Osteoblast (primary cell): Measurements from ENCODE around the gene LIN28B. TPM values are rescaled to one million over a fixed set of nuclear protein-coding genes. Genes with fewer than 3 reads are reported as not detected.

Experiments
- DNase-seq: peaks from one replicate; pipeline ENCODE4 v3.0.0; 2011; ENCODE audit warnings: low spot score, mixed read lengths; ENCODE audit not compliant: insufficient read length; ENCODE audit errors: missing footprints
- H2AFZ ChIP-seq: 2 replicates; pipeline ENCODE4 v1.6.0; 2011; ENCODE audit warnings: mild to moderate bottlenecking, low read length
- H3K27ac ChIP-seq: 2 replicates; pipeline ENCODE4 v1.5.1; 2011; ENCODE audit warnings: mild to moderate bottlenecking, low read depth, low read length, moderate library complexity
- H3K27me3 ChIP-seq: 2 replicates; pipeline ENCODE4 v1.6.0; 2012; ENCODE audit warnings: mild to moderate bottlenecking, control low read depth, inconsistent platforms, low read length, moderate library complexity; ENCODE audit not compliant: insufficient read depth
- H3K36me3 ChIP-seq: 2 replicates; pipeline ENCODE4 v1.5.1; 2011; ENCODE audit warnings: mild to moderate bottlenecking, low read length, control low read depth, moderate library complexity; ENCODE audit not compliant: insufficient read depth
- H3K4me1 ChIP-seq: 2 replicates; pipeline ENCODE4 v1.5.1; 2011; ENCODE audit warnings: mild to moderate bottlenecking, low read length, control low read depth, moderate library complexity; ENCODE audit not compliant: insufficient read depth
- H3K4me2 ChIP-seq: 2 replicates; pipeline ENCODE4 v1.6.0; 2011; ENCODE audit warnings: mild to moderate bottlenecking, low read length; ENCODE audit not compliant: insufficient read depth
- H3K4me3 ChIP-seq: fragments of 200-600 bp; sonication (generic); 3 replicates; pipeline ENCODE4 v1.5.1; 2012; ENCODE audit warnings: mild to moderate bottlenecking, low read length, inconsistent platforms; ENCODE audit not compliant: insufficient read depth
- H3K79me2 ChIP-seq: 2 replicates; pipeline ENCODE4 v1.6.0; 2012; ENCODE audit warnings: mild to moderate bottlenecking, low read length, control low read depth, inconsistent platforms; ENCODE audit not compliant: insufficient read depth
- H3K9me3 ChIP-seq: 2 replicates; pipeline ENCODE4 v1.5.1; 2011; ENCODE audit warnings: low read depth, low read length, control low read depth
- H4K20me1 ChIP-seq: 2 replicates; pipeline ENCODE4 v1.6.0; 2012; ENCODE audit warnings: mild to moderate bottlenecking, low read length, control low read depth; ENCODE audit not compliant: insufficient read depth
- total RNA-seq: library from RNA; depleted of rRNA; stranded (reverse); fragments of >200 nt; gene quantifications from 2 replicates; pipeline ENCODE4 v1.2.3, GENCODE V29; 2012
- TF ChIP-seq, protein P1 (sequence below): IDR thresholded peaks from 2 replicates; pipeline ENCODE4 v1.5.1; 2011; ENCODE audit warnings: mild to moderate bottlenecking, low read depth, low read length, moderate library complexity; ENCODE audit errors: extremely low read depth

LIN28B gene
- total RNA-seq, 1 donor = not detected

DNA sequence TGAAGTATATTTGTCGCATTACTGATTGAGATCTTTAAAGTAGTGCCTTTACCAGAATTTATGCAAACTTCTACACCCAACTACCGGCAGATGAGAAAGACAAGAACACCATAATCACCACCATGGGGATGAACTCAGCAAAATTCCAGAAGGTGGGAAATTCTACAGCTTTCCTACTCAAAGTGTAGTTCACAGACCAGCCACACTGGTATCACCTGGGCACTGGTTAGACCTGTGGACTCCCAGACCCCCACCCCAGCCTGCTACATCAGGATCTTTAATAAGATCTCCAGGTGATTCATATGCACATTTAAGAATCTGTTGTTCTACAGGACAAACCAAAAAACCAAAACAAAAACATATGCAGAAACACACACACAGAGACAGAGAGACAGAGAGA is 155.0 kb downstream of the LIN28B start:
- DNase-seq = no peak
- H3K4me1 ChIP-seq = no peaks in the 10 kb centered on the region
- H3K27ac ChIP-seq = no peak overlapping the region
- peaks cover 4% of the 10 kb centered on the region for H3K36me3 ChIP-seq
- H3K4me3 ChIP-seq = no peak overlapping the region
- no peaks in the 10 kb centered on the region for H4K20me1 ChIP-seq
- no peaks in the 10 kb centered on the region for H3K27me3 ChIP-seq
- TF ChIP-seq, protein P1, sequence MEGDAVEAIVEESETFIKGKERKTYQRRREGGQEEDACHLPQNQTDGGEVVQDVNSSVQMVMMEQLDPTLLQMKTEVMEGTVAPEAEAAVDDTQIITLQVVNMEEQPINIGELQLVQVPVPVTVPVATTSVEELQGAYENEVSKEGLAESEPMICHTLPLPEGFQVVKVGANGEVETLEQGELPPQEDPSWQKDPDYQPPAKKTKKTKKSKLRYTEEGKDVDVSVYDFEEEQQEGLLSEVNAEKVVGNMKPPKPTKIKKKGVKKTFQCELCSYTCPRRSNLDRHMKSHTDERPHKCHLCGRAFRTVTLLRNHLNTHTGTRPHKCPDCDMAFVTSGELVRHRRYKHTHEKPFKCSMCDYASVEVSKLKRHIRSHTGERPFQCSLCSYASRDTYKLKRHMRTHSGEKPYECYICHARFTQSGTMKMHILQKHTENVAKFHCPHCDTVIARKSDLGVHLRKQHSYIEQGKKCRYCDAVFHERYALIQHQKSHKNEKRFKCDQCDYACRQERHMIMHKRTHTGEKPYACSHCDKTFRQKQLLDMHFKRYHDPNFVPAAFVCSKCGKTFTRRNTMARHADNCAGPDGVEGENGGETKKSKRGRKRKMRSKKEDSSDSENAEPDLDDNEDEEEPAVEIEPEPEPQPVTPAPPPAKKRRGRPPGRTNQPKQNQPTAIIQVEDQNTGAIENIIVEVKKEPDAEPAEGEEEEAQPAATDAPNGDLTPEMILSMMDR = no peak
- H3K79me2 ChIP-seq = no peaks in the 10 kb centered on the region
- no peak overlapping the region for H2AFZ ChIP-seq
- no peak overlapping the region for H3K4me2 ChIP-seq
- H3K9me3 ChIP-seq = no peaks in the 10 kb centered on the region

DNA sequence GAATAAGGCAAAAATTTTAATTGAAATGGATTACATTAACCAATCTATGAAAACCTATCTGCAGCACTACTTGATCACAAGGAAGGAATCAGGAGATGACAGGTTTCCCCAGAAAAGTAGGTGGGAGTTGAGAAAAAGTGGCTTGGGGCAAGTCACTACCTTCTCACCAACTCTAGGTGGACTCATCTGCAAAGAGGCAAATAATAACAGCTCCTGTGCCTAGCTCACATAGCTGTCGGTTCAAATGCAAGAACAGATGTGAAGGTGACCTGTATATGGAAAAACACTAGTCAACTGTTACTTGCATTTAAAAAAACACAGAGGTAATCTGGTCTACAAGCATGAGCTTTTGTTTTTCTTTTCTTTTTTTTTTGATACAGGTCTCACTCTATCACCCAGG is 155.7 kb downstream of the LIN28B start:
- Histone ChIP-seq H4K20me1 (no peaks in the 10 kb centered on the region), H3K9me3 (no peaks in the 10 kb centered on the region), H3K27ac (no peak overlapping the region), H2AFZ (no peak overlapping the region), H3K4me1 (no peaks in the 10 kb centered on the region), H3K27me3 (no peaks in the 10 kb centered on the region), H3K4me3 (no peak overlapping the region), H3K4me2 (no peak overlapping the region), H3K36me3 (peaks cover 4% of the 10 kb centered on the region), H3K79me2 (no peaks in the 10 kb centered on the region)
- TF ChIP-seq, protein P1 = no peak
- no peak for DNase-seq

DNA sequence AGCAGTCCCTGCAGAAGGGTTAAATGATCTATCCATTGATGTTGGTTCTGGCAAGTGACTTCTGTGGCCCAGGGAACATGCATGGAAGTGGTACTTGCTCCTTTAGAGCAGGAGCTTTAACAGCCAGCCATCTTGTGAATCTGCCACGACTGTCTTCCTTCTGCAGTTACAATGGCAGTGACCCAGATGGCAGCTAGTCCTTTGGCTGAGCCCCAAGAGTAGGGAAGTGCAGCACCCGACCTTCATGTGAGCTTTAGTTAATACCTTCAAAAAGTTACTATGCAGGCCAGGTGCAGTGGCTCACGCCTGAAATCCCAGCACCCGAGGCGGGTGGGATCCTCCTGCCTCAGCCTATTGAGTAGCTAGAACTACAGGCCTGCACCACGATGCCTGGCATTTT is 156.5 kb downstream of the LIN28B start:
- H4K20me1 ChIP-seq = no peaks in the 10 kb centered on the region
- TF ChIP-seq, protein P1 = no peak
- no peak overlapping the region for H3K27ac ChIP-seq
- H3K4me2 ChIP-seq = no peak overlapping the region
- DNase-seq = no peak
- H3K27me3 ChIP-seq = no peaks in the 10 kb centered on the region
- H3K36me3 ChIP-seq = peaks cover 4% of the 10 kb centered on the region
- no peaks in the 10 kb centered on the region for H3K9me3 ChIP-seq
- no peak overlapping the region for H3K4me3 ChIP-seq
- H3K79me2 ChIP-seq = no peaks in the 10 kb centered on the region
- no peaks in the 10 kb centered on the region for H3K4me1 ChIP-seq
- no peak overlapping the region for H2AFZ ChIP-seq

DNA sequence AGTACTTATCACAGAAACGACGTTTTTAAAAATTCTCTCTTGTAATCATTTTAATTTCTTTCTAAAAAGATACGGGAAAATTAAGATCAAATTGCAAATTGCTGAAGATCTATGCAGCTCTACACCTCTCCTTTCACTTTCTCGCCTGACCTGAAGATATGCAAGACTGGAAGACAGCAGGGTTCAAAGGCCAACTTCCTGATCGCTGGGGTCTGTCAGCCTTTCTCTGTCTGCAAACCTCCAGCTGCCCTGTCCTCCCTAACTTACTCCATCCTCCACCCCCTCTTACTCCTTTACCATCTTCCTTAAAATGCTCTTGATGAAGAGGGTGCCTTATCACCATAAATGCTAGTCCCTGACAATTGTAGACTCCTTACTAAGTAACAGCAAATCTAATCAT is 159.2 kb downstream of the LIN28B start:
- TF ChIP-seq, protein P1 = no peak
- Histone ChIP-seq H4K20me1 (no peaks in the 10 kb centered on the region), H3K4me3 (no peak overlapping the region), H3K4me1 (no peaks in the 10 kb centered on the region), H3K27me3 (no peaks in the 10 kb centered on the region), H3K4me2 (no peak overlapping the region), H2AFZ (no peak overlapping the region), H3K79me2 (no peaks in the 10 kb centered on the region), H3K9me3 (no peaks in the 10 kb centered on the region), H3K36me3 (peaks cover 4% of the 10 kb centered on the region), H3K27ac (no peak overlapping the region)
- DNase-seq = no peak
